Endothelial cell of umbilical vein (primary cell): ENCODE measurements around the gene MEGF11. TPM values are rescaled to one million over a fixed set of nuclear protein-coding genes. Genes with fewer than 3 reads are reported as not detected.

Experiments used
- BruUV-seq: library from RNA; stranded (reverse); fragments of 400-500 nt; replicated peaks from 2 replicates; lab custom pipeline; 2021; lab: Mats Ljungman, UMichigan
- CTCF ChIA-PET: fragments of 300-600, 350-600 bp; sonication (Branson Sonifier 250); formaldehyde crosslinking; loops from one replicate; lab custom pipeline; 2021; ENCODE audit warnings: antibody characterized with exemption, inconsistent platforms; lab: Charles Lee
- POLR2A ChIA-PET: fragments of 300-600, 350-600 bp; sonication (Branson Sonifier 250); formaldehyde crosslinking; loops from one replicate; lab custom pipeline; 2021; ENCODE audit warnings: antibody characterized with exemption, inconsistent platforms; lab: Charles Lee
- DNase-seq: peaks from one replicate; pipeline ENCODE4 v3.0.0-alpha.2; 2011; ENCODE audit warnings: low read depth, low spot score
- FAIRE-seq: peaks from 2 replicates; lab custom pipeline; 2011; peaks lifted over from hg19 to GRCh38; lab: Jason Lieb, UNC
- H2AFZ ChIP-seq: 2 replicates; pipeline ENCODE4 v1.6.0; 2012; ENCODE audit warnings: low read depth, low read length, control low read depth, inconsistent platforms
- H3K27ac ChIP-seq: 2 replicates; pipeline ENCODE4 v1.5.1; 2011; ENCODE audit warnings: low read depth, mild to moderate bottlenecking, control low read depth, low read length, moderate library complexity; ENCODE audit not compliant: insufficient read depth
- H3K27me3 ChIP-seq, 2 experiments: 2 replicates each; pipeline versions ENCODE4 v1.6.0 to v1.6.1; 2011; ENCODE audit warnings: low read length in 2 of 2, mixed read lengths in 1 of 2; ENCODE audit not compliant: control insufficient read depth in 2 of 2, insufficient read depth in 2 of 2
- H3K36me3 ChIP-seq, 2 experiments: 2 replicates in 1 of 2; 3 replicates in 1 of 2; pipeline ENCODE4 v1.5.1; 2011; ENCODE audit warnings: low read length in 2 of 2, mild to moderate bottlenecking in 1 of 2, moderate library complexity in 1 of 2; ENCODE audit not compliant: control insufficient read depth in 2 of 2, insufficient read depth in 2 of 2; ENCODE audit errors: extremely low read depth in 1 of 2
- H3K4me1 ChIP-seq: 3 replicates; pipeline ENCODE4 v1.5.1; 2011; ENCODE audit warnings: mild to moderate bottlenecking, low read length; ENCODE audit not compliant: control insufficient read depth, insufficient read depth; ENCODE audit errors: extremely low read depth
- H3K4me2 ChIP-seq: 2 replicates; pipeline ENCODE4 v1.6.1; 2011; ENCODE audit warnings: low read length, control low read depth, mixed read lengths; ENCODE audit not compliant: insufficient read depth
- H3K4me3 ChIP-seq, 3 experiments: fragments of 200-600 bp in 1 of 3; sonication (generic), shearing (Covaris generic) in 1 of 3; replicated peaks in 1 of 3; 2 replicates each; pipeline ENCODE4 v1.5.1; 2011 to 2016; ENCODE audit warnings: control low read depth in 3 of 3, low read length in 3 of 3, mild to moderate bottlenecking in 2 of 3, inconsistent platforms in 1 of 3, low read depth in 1 of 3, moderate library complexity in 1 of 3; ENCODE audit not compliant: insufficient read depth in 1 of 3
- H3K79me2 ChIP-seq: 2 replicates; pipeline ENCODE4 v1.6.0; 2012; ENCODE audit warnings: low read length, inconsistent platforms; ENCODE audit not compliant: control insufficient read depth, insufficient read depth
- H3K9ac ChIP-seq: replicated peaks from 2 replicates; pipeline ENCODE3; 2011; ENCODE audit warnings: low read length, control low read depth; ENCODE audit not compliant: insufficient read depth; ENCODE audit errors: extremely low read depth
- H3K9me1 ChIP-seq: replicated peaks from 3 replicates; pipeline ENCODE4 v1.6.0; 2011; ENCODE audit warnings: mild to moderate bottlenecking, low read length; ENCODE audit not compliant: control insufficient read depth, insufficient read depth; ENCODE audit errors: extremely low read depth
- H3K9me3 ChIP-seq: replicated peaks from 2 replicates; pipeline ENCODE4 v1.5.1; 2012; ENCODE audit warnings: low read length, inconsistent platforms; ENCODE audit not compliant: control insufficient read depth, insufficient read depth
- H4K20me1 ChIP-seq: replicated peaks from 2 replicates; pipeline ENCODE3; 2011; ENCODE audit warnings: mild to moderate bottlenecking, low read length; ENCODE audit not compliant: control insufficient read depth, insufficient read depth; ENCODE audit errors: extremely low read depth
- CTCF ChIP-seq, 2 donors: IDR thresholded peaks; 1 replicate in 1 of 2; 2 replicates in 1 of 2; pipeline ENCODE4 v1.5.1; 2011; ENCODE audit warnings: low read length in 2 of 2, mild to moderate bottlenecking in 2 of 2, moderate library complexity in 2 of 2, control low read depth in 1 of 2, inconsistent platforms in 1 of 2, low read depth in 1 of 2; ENCODE audit not compliant: insufficient read depth in 1 of 2; ENCODE audit errors: extremely low read depth in 1 of 2
- EZH2 ChIP-seq: IDR thresholded peaks from 2 replicates; pipeline ENCODE4 v1.6.1; 2012; ENCODE audit warnings: borderline replicate concordance, low read depth, mild to moderate bottlenecking, moderate library complexity, low read length, inconsistent platforms; ENCODE audit not compliant: severe bottlenecking
- FOS ChIP-seq: IDR thresholded peaks from 2 replicates; pipeline ENCODE4 v1.6.1; 2011; ENCODE audit warnings: mild to moderate bottlenecking, low read length, moderate library complexity, borderline replicate concordance; ENCODE audit not compliant: insufficient read depth
- JUN ChIP-seq: IDR thresholded peaks from 2 replicates; pipeline ENCODE4 v1.6.1; 2011; ENCODE audit warnings: borderline replicate concordance, low read depth; ENCODE audit not compliant: insufficient read length, insufficient read depth
- MAX ChIP-seq: IDR thresholded peaks from 2 replicates; pipeline ENCODE4 v1.6.1; 2011; ENCODE audit not compliant: insufficient read depth, insufficient read length
- dilution Hi-C: fragments of 300-500 bp; cut with MboI; formaldehyde crosslinking; loops from one replicate; pipeline ENCODE4 v1.15.0; 2019; ENCODE audit warnings: low sequenced_read_pairs; ENCODE audit not compliant: extremely low pct_ligation_motif_present
- intact Hi-C: fragments of 100-400 bp; cut with micrococcal nuclease; formaldehyde crosslinking; loops from one replicate; pipeline ENCODE4 v1.10.0; 2022
- polyA plus RNA-seq, 4 experiments: library from polyadenylated mRNA; depleted of rRNA in 3 of 4; stranded (reverse) in 3 of 4; unstranded in 1 of 4; fragments of >200 nt; gene quantifications; 2 replicates each; pipeline versions ENCODE4 v1.2.1 to v1.2.3, GENCODE V29; 2011 to 2012; ENCODE audit warnings: missing spikeins in 1 of 4
- total RNA-seq: library from RNA; stranded (reverse); gene quantifications from 2 replicates; pipeline ENCODE4 v1.2.3, GENCODE V29; 2021

MEGF11 gene
- total and polyA plus RNA-seq, 2 donors (not counting 3 experiments of a cell fraction or from before 2014, with no cell fraction given), result not detected

GRCh38 chr15:65991721-65992483 lies 261.6 kb downstream of the MEGF11 start:
- ChIA-PET POLR2A (no interaction called here), CTCF (no interaction called here)
- no peaks in the 10 kb centered on the region for H3K9me1 ChIP-seq
- H3K9me3 ChIP-seq, result no peaks in the 10 kb centered on the region
- intact Hi-C loops, result no loop called here
- H3K4me3 ChIP-seq, result no peak overlapping the region
- no TSS peak for BruUV-seq
- peak; percentile 13 for TF ChIP-seq EZH2
- no peak for TF ChIP-seq JUN
- no peak for FAIRE-seq
- H3K4me2 ChIP-seq, result no peak overlapping the region
- peaks cover 12 to 17% of the 10 kb centered on the region in 2 experiments for H3K27me3 ChIP-seq
- no peak for DNase-seq
- H3K36me3 ChIP-seq, result no peaks in the 10 kb centered on the region
- dilution Hi-C loops, result no loop called here
- H4K20me1 ChIP-seq, result no peaks in the 10 kb centered on the region
- H3K4me1 ChIP-seq, result no peaks in the 10 kb centered on the region
- H3K9ac ChIP-seq, result no peak overlapping the region
- H2AFZ ChIP-seq, result no peak overlapping the region
- no peaks in the 10 kb centered on the region for H3K79me2 ChIP-seq
- no peak overlapping the region for H3K27ac ChIP-seq

DNA sequence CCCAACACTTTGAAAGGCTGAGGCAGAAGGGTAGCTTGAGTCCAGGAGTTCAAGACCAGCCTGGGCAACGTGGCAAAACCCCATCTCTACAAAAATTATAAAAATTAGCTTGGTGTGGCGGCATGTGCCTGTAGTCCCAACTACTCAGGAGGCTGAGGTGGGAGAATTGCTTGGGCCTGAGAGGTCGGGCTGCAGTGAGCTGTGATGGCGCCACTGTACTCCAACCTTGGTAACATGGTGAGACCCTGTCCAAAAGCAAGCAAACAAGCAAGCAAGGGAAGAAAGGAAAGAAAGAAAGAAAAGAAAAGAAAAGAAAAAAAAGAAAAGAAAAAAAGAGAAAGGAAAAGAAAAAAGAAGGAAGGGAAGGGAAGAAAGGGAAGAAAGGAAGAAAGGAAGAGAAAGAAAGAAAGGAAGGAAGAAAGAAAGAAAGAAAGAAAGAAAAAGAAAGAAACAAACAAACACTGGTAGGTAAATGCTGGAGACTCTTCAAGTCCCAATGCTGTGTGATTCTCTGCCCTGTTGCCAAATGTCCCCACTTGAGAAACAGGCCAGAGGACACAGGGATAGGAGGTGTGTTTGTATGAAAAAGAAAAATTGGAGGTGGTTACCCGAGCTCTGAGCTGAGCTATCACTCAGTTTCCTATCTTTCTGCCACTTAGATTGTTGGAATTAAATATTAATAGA lies 263.1 kb downstream of the MEGF11 start:
- H3K9me3 ChIP-seq, result no peaks in the 10 kb centered on the region
- H3K79me2 ChIP-seq, result no peaks in the 10 kb centered on the region
- ChIA-PET POLR2A (no interaction called here), CTCF (interaction anchor here (1.3 kb wide), 1 partner anchor 8 kb away, joined by 4 read pairs; no protein-coding TSS in a partner anchor)
- intact Hi-C loops, result no loop called here
- peaks cover 18 to 22% of the 10 kb centered on the region in 2 experiments for H3K27me3 ChIP-seq
- FAIRE-seq (no peak), DNase-seq (no peak)
- H3K4me3 ChIP-seq, result no peak overlapping the region
- BruUV-seq, result no TSS peak
- no peak overlapping the region for H2AFZ ChIP-seq
- no peaks in the 10 kb centered on the region for H4K20me1 ChIP-seq
- no peak overlapping the region for H3K4me2 ChIP-seq
- H3K9me1 ChIP-seq, result no peaks in the 10 kb centered on the region
- H3K9ac ChIP-seq, result no peak overlapping the region
- dilution Hi-C loops, result no loop called here
- H3K27ac ChIP-seq, result no peak overlapping the region
- H3K4me1 ChIP-seq, result no peaks in the 10 kb centered on the region
- TF ChIP-seq CTCF (IDR thresholded peaks at IDR 0.05; ENCODE audit: extremely low read depth in 1 of 2, insufficient read depth in 1 of 2, low read depth in 1 of 2, low read length in 2 of 2) (no peak), FOS (no peak), MAX (no peak), EZH2 (no peak)
- no peaks in the 10 kb centered on the region for H3K36me3 ChIP-seq
